T-helper 22 cell (primary cell): ENCODE data around the gene ALKBH3.

Source experiments
- DNase-seq: peaks from one replicate; pipeline ENCODE4 v3.0.0-alpha.2; 2020; ENCODE audit warnings: low read depth

The ALKBH3 gene

DNA sequence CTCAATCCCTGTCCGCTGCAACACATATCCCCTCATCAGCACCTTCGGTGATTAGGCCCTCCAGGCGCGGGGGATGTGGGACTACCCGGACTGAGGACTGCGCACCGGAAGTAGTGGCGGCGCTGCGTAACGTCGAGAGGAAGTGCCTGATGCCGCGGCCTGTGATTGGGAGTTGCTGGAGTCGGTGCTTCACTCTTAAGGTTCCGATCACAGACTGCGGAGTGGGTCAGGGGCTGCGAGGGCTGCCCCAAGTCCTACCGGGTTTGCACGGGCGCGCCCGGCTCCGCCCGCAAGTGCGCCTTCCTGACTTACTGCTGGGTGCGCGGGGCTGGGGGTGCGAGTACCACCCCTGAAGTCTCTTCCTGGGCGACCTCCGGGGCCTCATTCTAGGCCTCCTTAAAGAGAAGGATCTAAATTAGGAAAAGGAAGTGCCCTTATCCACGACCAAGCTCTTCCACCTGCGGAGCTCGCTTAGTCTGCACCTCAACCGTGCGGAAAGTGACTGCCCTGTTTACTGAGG lies at the start of gene ALKBH3:
Gene ALKBH3, plus strand, starts transcription at position 192 of the 520 bp plus-strand sequence. CDS start 1,822 bp downstream, outside the sequence.
- peak; percentile 79 for DNase-seq

DNA sequence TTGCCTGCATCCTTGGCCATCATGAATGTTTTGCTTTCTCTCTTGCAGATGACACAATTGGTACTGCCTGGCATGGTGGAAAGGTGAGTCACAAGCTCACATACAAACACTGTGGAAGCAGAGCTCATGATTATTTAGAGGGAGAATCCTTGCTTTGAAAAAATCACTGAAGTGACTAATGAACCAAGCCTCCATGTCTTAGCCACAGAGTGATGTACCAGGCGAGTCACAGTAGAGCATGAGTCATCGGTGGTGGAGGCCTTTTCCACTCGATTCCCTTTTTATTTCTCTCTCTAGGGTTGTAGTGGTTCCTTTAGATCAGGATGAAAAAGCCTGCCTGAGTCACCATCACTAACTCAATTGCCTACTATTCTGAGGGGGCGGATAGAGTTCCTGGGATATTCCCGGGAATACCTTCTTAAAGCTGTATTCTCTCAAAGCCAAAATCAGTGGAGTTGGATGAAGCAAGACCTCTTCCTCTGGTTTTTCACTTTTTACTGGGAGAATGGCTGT lies 49.6 kb upstream of the ALKBH3 start:
- no peak for DNase-seq

DNA sequence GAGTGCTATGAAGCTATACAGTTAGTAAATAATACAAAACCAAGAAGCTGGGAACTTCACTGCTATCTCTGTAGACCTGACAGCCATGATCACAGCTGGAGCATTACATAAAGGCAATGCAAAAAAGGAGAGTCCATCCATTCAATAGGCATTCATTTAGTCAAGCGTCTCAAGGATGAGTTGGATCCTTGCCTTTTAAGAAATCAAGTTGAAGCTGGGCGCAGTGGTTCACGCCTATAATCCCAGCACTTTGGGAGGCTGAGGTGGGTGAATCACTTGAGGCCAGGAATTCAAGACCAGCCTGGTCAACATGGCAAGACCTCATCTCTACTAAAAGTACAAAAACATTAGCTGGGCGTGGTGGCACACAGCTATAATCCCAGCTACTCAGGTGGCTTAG lies 48.1 kb upstream of the ALKBH3 start:
- DNase-seq = no peak

DNA sequence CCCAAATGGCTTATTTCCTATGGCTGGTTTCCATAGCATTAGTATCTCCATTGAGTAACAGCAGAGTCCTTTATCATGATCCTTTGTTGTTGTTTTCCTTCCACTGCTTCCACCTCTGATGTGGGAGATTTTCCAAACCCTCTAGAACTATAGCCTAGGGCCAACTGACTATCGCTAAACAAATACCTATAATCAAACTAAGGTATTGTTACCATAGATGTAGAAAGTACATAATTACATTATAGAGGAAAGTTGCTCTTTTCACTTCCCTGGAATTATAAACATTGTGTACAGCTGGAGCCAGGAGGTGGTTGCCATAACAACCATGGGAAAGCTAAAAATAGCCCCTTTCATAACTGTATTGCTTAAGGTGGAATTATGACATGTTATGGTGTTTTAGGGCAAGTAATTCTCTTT lies 47.0 kb upstream of the ALKBH3 start:
- DNase-seq = no peak

DNA sequence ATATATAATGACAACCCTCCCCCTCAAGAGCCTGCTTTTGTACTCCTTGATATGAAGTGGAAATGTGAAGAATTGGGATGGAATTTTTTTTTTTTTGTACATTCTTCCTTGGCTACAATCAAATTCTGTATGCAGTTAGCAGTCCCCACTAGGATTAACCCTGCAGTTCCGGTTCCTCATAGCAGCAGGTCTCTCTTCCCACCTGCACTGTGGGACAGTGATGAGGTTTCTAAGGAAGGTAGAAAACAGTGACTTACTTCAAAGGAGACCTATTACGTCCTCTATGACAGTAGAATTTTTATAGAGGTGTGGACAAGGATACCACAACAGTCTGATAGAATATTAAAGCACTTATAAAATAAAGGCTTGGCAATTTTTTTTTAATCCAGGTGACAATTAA lies 46.3 kb upstream of the ALKBH3 start:
- DNase-seq = no peak

DNA sequence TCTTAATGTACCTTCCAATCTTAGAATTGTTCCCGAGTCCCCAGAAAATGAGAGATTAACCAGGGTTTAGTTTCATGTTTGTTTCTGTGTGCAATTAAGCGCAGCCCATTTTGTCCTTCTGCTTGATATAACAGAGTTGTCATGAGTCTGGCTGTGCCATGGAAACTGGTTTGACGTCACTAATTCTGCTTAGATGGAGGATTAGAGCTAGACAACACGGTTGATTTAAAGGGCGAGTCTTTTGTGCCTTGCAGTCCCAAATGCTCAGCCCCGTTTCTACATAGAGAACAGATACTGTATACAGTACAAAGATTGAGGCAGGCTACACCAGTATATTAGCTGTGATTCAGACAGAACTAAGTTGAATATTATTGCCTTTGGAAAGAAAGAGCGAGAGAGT lies 45.5 kb upstream of the ALKBH3 start:
- DNase-seq = no peak

DNA sequence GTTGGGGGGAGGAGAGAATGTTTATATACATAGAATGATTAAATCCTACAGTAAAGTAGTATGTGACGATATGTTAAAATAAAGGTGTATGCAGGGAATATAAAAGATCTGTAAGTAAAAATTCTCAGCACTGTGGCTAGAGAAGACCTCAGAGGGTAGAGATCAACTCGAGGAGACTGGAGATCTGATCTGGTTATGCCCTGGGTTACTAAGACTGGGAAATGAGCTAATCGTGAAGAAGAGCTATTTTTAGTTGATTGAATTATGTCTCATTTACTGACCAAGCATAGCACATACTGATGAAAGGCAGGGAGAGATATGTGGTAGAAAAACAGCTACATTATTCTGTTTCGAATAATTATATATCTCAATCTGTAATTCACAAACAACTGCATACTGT lies 42.8 kb upstream of the ALKBH3 start:
- no peak for DNase-seq

DNA sequence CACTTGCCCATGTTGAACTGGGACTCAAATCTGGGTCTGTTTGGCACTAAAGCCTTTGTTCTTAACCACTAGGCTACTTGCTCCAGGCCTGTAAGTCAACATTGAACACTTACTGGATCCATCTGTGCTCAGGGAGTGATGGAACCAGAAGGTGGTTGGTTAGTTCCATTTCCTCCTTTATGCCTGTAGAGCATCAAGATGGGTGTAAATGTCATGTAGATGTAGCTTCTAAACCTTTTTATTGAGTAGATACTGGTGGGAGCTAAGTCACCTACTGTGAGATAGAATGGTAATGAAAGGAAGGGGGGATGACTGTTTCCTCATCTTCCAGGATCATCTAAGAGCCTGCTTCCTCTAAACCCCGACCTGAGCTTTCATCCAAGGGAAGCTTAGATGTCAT lies 38.6 kb upstream of the ALKBH3 start:
- DNase-seq = no peak

DNA sequence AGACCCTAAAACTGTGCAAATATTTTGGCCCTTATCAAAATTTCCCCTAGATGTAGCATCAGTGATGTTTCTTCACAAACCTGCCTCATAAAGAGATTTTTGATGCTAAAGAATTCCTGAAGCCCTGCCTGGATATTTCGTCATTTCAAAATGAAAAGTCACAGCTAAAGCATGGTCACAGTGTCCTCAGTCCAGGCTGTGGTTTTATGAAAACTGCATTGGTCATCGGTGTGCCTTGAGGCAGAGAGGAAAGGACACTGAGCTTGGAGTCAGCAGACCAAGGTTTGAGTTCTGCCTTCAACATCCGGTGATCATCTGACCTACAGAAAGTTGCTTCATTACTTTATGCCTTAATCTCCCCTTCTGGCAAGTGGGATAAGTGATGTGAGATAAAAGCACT lies 34.8 kb upstream of the ALKBH3 start:
- no peak for DNase-seq

DNA sequence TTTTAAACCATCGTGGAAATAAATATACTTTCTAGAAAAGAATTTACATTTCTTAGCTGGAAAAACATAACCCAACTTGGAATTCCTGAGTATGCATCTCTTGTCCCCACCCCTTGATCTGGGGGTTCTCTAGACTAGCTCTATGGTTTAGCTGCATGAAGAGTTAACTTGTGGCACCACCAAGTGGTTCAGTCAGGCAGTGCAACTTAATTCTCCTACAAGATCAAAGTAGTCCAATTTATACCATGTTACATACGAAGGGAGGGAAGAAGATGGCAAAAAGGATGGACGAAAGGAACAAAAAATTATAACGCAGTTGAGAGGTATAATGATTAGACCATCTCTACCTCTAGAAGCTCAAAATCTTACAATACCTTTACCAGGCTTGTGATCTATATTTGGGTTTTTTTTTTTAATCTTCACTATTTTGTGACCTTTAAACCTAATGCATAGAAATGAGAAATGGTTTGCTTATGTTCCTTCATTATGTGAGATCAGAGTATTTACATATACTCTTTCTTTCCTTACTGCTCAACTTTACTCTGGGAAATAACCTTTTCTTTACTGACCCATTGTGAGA lies 28.5 kb upstream of the ALKBH3 start:
- no peak for DNase-seq

DNA sequence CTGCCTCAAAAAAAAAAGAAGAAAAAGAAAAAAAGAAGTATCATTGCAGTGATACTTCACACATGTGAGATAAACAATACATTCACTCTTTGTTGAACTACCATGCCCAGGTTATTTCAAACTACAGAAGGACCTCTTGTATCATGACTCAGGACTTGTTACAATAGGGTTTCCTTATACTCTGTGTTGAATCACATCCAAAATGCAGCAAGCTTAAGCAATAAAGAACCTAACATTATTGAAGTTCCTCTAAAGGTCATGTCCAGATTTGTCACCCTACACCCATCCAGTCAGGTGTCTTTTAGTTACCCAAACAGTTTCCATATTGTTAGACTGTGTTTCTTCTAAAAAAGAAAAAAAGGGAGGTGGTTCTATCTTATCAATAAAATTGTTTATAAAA lies 26.9 kb upstream of the ALKBH3 start:
- DNase-seq = no peak

DNA sequence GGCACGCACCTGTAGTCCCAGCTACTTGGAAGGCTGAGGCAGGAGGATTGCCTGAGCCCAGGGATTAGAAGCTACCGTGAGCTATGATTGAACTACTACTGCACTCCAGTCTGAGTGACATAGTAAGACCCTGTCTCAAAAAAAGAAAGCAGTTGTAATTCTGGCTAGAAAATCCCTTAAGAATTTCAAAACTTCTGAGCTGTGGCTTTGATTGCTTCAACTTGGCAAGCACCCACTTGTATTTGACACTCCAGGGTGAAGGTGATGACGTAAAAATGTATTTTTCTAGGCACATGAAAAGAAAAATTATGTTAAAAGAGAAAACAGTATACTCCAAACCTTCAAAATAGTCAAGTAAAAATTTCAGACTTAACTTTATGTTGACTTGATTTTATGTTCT lies 23.6 kb upstream of the ALKBH3 start:
- no peak for DNase-seq

DNA sequence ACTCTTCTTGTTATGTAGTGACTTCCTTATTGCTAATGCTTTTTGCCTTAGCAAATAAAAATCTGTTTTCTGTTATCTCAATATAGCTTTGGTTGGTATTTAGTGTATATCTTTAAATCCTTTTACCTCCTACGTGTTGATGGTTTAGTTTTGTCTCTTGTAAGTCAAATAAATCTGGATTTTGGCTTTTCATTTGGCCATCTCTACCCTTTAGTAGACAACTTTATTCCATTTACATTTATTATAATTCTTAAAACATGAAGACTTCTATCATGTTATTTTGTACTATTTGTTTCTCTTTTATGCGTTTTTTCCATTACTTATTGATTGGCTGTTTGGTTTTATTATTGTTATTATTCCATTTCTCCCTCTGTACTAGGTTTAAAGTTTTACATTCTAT lies 19.5 kb upstream of the ALKBH3 start:
- DNase-seq = no peak

DNA sequence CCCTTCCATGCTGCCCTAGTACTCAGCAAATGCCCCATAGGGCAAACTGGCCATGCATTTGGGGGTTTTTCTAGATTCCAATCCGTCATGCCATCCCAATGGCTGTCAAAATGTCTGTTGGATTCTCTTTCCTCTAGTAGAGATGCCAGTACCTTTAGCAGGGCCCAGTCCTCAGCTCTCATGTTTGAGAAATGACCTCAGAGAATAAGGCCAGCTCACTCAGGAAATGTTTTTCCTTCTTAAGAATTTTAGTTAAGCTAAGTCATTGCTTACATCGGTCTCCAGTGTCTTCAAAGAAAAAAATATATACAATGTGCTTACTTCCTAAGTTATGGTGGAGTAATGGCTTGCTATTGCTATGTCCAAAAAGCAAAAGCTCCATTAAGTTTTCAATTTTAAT lies 14.1 kb upstream of the ALKBH3 start:
- DNase-seq = no peak

DNA sequence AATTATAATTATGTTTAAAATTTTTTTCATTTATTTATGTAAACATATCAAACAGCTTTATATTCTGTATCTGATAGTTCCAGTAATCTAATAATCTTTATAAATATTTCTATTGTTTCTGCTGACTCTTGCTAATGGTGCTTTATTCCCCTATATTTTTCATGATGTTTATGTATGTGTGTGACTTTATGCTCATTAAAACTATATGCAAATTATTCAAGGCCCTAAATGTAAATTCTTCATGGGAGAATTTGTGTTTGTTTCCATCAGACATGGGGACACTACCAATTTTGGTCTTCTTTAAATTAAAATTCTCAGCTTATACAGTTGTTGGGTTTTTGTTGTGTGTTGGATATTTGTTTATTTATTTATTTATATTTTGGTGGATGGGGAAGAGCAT lies 13.7 kb upstream of the ALKBH3 start:
- DNase-seq = no peak

DNA sequence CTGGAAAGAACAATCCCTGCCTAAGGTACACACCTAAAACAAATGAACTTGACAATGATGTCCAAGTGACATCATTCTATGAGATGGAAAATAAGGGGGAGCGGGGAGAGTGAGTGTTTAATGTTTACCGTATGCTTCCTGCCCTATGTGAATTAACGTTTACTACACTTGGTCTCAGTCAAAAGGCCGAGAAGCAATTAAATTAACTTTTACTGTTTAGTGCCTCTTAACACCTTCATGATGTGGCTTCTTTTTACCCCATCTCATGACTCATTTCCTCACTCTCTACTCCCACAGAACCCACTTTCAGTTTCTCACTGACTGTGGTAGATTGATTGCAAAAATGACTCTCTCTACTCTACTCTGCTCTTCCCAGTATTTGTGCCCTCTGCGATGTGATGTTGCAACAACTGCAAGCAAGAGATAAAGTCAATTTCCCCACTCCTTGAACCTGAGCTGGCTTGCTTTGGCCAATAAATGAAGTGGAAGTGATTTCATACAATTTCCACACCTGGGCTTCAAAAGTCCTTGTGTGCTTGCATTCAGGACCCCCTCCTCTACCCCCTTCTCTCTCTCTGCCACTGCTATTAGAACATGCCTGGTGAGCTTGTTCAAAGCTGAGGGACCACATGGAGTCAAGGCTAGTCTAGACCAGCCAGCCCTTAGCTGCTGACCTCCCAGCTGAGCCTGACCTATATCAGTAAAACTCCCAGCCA lies 11.6 kb upstream of the ALKBH3 start:
- no peak for DNase-seq

DNA sequence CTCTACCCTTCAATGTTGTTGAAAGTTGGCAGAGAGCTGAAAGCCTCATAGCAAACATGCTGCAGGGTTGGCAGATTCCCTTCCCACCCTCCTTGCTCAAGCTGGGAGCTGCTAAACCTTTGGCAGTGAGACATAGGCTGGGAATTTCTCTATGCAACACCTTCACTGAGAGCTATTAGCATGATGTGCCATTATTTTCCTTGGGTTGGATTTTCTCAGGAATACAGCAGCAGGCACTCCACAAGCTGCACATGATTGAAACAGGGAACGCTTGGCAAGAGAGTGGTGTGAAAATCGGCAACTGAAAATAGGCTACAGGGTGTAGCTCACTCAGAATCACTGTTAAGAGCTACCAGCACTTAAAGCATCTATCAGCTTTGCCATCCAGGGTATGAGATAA lies 9.6 kb upstream of the ALKBH3 start:
- no peak for DNase-seq

DNA sequence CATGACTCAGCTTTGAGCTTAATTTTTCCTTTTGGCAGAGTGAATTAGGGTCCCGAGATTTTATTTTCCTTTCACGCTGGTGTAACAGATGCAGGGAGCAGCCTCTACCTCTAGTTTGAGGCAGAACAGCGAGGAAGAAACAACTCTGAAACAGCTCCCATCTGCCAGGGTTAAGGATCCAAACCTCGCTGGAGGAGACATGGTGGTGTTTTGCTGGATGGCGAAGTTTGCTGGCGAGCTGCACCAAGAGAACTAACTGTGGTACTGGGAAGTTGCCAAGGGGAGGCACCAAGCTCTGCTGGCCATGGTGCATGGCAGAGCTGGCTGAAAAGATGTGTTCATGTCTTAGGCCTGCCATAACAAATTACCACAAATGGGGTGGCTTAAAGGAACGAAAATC lies 7.6 kb upstream of the ALKBH3 start:
- no peak for DNase-seq

DNA sequence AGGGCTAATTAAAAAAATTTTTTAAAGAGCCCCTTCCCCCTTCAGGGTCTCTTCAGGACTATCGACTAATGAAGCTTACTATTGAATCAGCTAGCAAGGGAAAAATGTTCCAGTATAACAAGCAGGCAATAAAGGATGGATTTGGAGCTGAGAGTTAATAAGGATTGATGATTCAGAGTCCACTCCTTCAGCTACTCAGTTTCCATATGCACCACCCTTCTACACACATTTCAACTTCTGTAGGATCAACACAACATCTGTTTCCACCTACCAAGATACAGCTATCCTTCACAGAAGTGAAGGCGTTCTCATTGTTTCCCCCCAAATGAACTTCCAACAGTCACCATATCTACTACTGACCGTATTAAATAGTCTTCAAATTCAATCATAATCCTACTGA lies 6.6 kb upstream of the ALKBH3 start:
- no peak for DNase-seq

DNA sequence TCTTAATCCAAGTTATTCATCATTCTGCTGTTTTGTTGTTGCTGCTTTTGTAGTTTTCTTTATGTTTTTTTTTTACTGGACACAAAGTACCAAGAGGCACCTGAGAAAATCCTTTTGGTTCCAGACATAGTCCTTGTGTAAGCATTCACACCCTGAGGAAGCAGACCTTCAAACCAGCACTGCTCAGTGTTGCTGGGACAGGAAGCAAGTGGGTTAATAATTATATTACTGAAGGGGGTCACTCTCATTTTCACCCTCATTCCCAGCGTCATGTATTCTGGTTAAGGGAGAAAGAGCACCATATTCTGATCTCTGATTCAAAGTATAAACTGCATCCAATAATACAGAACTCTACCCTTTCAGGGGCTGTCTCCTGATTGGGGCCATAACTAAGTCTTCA lies 5.9 kb upstream of the ALKBH3 start:
- no peak for DNase-seq

DNA sequence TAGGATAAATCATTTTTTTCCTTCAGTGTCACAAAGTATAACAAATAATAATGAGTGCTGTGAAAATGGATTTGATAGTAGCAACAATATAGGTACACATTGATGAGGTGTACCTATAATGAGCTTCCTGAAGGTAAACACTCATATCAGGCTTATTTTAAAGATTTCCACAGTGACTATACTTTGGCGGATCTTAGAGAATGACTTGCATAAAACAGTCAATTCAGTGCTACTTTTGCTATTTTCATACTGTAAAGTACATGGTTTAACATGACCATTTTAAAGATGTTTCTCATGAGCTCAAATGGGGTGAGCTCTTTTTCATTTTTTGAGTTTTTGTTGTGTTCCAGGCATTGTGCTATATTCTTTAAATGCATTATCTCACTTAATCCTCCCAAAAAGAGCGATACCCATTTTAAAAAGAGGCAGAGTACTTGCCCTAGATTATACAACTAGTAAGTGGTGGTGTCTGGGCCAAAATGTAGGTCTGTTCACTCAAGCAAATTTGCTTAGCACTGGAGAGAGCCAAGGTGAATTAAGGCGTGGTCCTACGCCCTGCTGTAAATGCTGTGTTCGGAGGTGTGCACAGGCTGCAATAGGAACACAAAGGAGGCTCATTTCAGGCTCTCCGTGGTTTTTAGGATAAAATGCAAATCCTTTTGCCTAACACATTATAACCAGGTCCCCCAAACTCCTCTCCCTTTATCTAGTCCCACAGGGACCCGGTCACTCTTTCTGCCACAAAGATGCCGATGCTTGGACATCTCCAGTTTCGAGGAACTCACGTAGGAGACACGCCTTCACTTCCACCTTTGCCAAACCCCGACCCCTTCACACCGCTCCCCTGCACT lies 617 bp upstream of the ALKBH3 start:
- no peak for DNase-seq

DNA sequence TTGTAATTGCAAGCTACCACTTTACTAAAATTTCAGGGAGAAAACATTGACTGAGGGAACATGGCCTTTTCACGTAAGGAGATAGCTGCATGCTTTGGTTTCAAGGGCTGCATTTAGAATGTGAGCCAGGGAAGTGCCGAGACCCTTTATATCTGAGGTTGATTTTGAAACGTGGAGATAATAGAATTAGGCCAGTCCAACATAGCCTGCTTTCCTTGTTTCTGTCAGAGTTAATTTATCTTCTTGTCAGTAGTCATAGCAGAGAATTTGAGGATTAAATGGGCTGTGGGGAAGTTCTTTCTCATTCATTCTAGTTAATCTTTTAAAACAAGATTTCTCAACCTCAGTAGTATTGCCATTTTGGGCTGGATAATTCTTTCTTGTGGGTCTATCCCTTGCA lies 12.2 kb downstream of the ALKBH3 start:
- no peak for DNase-seq

DNA sequence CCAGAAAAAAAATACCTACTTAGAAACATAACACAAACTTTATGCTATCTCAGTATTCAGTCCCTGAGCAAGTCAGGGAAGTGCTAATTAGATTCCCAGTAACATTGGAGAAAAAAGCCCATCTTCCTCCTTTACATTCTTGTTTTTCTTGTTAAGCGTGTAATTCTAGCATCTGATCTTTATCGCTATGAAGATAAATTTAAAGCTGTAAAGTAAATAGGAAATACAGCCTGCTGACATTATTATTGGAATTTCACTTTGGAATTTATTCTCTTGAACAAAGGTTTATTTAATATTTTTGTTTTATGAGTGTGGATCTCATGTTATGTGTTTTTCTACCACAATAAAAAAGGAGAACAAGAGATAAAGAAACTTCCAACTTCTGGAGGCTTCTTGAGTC lies 13.9 kb downstream of the ALKBH3 start:
- DNase-seq = no peak
